Limb (tissue), 2 donors: ENCODE measurements around the gene ZNF76.
A peak's percentile ranks its signal among the peaks of the same experiment; 100 is the strongest.
"Not testable (repeated sequence)": the region's sequence is repeated elsewhere in the genome, so short reads cannot be mapped to it uniquely, and the experiment has no call there.

ENCODE experiments used
- DNase-seq, 2 donors: peaks; one replicate each; pipeline ENCODE4 v3.0.0-alpha.2; 2016; ENCODE audit errors: extremely low spot score in 2 of 2

Gene ZNF76

GRCh38 chr6:35298625-35299140 is 39.1 kb downstream of the ZNF76 start:
- no peak for DNase-seq

- DNase-seq = no peak
Observed at GRCh38 chr6:35299674-35300073, 40.1 kb downstream of the ZNF76 start.

GRCh38 chr6:35300848-35301247 is 41.3 kb downstream of the ZNF76 start:
- DNase-seq = no peak

- DNase-seq = no peak
Observed at GRCh38 chr6:35302604-35303241, 43.2 kb downstream of the ZNF76 start.

- DNase-seq = no peak
Observed at GRCh38 chr6:35304299-35304698, 44.8 kb downstream of the ZNF76 start.

- no peak for DNase-seq
Observed at GRCh38 chr6:35305117-35305516, 45.6 kb downstream of the ZNF76 start.

GRCh38 chr6:35307138-35307537 is 47.6 kb downstream of the ZNF76 start:
- DNase-seq = not testable (repeated sequence)

GRCh38 chr6:35308543-35308942 is 49.0 kb downstream of the ZNF76 start:
- DNase-seq = not testable (repeated sequence)

- DNase-seq = no peak
Observed at GRCh38 chr6:35309611-35310264, 50.2 kb downstream of the ZNF76 start.

GRCh38 chr6:35310265-35310831 is 50.8 kb downstream of the ZNF76 start:
- DNase-seq = no peak

GRCh38 chr6:35311390-35312075 is 52.0 kb downstream of the ZNF76 start:
- DNase-seq = no peak

GRCh38 chr6:35312076-35312800 is 52.7 kb downstream of the ZNF76 start:
- no peak for DNase-seq

- DNase-seq = no peak
Observed at GRCh38 chr6:35312807-35313206, 53.3 kb downstream of the ZNF76 start.

- DNase-seq = peak in 1 of 2 donors; percentile 6
Observed at GRCh38 chr6:35317483-35318195, 58.1 kb downstream of the ZNF76 start.

- peak; percentile 76 to 96 for DNase-seq
Observed at GRCh38 chr6:35318196-35319171, 58.9 kb downstream of the ZNF76 start.

- no peak for DNase-seq
Observed at GRCh38 chr6:35319346-35320030, 60.0 kb downstream of the ZNF76 start.

GRCh38 chr6:35320031-35320410 is 60.5 kb downstream of the ZNF76 start:
- DNase-seq = no peak

GRCh38 chr6:35321091-35321490 is 61.6 kb downstream of the ZNF76 start:
- DNase-seq = no peak
